CD4-positive, alpha-beta T cell (primary cell): ENCODE data around the gene NFYB. TPM values are rescaled to one million over a fixed set of nuclear protein-coding genes. Genes with fewer than 3 reads are reported as not detected.

ENCODE experiments used
- ATAC-seq: fragments of 200-7000 bp; cut with Tn5 transposase; one replicate; pipeline ENCODE4 v1.10.0; 2022; ENCODE audit warnings: mild to moderate bottlenecking; ENCODE audit not compliant: poor library complexity
- CTCF ChIA-PET: fragments of 350-600 bp; sonication (Branson Sonifier 250); formaldehyde crosslinking; loops from one replicate; lab custom pipeline; 2021; ENCODE audit warnings: antibody characterized with exemption, inconsistent platforms; lab: Charles Lee
- POLR2A ChIA-PET: fragments of 350-600 bp; sonication (Branson Sonifier 250); formaldehyde crosslinking; loops from one replicate; lab custom pipeline; 2021; ENCODE audit warnings: antibody characterized with exemption, inconsistent platforms; lab: Charles Lee
- DNase-seq, 14 experiments: peaks; one replicate each; pipeline ENCODE4 v3.0.0-alpha.2; 2013 to 2020; ENCODE audit warnings: mixed read lengths in 2 of 14
- H3K27ac ChIP-seq, 2 donors: one replicate each; pipeline versions ENCODE4 v1.5.1 to v1.7.0; 2013; ENCODE audit warnings: low read length in 2 of 2, low read depth in 1 of 2, mild to moderate bottlenecking in 1 of 2
- H3K27me3 ChIP-seq, 2 experiments: 1 replicate in 1 of 2; 2 replicates in 1 of 2; pipeline versions ENCODE4 v1.6.1 to v1.7.0; 2013; ENCODE audit warnings: low read length in 2 of 2, control low read depth in 1 of 2, mild to moderate bottlenecking in 1 of 2, moderate library complexity in 1 of 2; ENCODE audit not compliant: insufficient read depth in 2 of 2, control insufficient read depth in 1 of 2
- H3K36me3 ChIP-seq: one replicate; pipeline ENCODE4 v1.6.1; 2013; ENCODE audit warnings: low read length, control low read depth; ENCODE audit not compliant: insufficient read depth
- H3K4me1 ChIP-seq: one replicate; pipeline ENCODE4 v1.6.1; 2013; ENCODE audit warnings: low read length, control low read depth; ENCODE audit not compliant: insufficient read depth
- H3K4me3 ChIP-seq: one replicate; pipeline ENCODE4 v1.5.1; 2013; ENCODE audit warnings: mild to moderate bottlenecking, low read length, moderate library complexity
- H3K9me3 ChIP-seq, 2 experiments: 1 replicate in 1 of 2; 2 replicates in 1 of 2; pipeline versions ENCODE4 v1.6.1 to v1.7.0; 2013; ENCODE audit warnings: low read length in 2 of 2, mild to moderate bottlenecking in 2 of 2, control low read depth in 1 of 2, moderate library complexity in 1 of 2; ENCODE audit not compliant: control insufficient read depth in 1 of 2, insufficient read depth in 1 of 2
- H3K27ac Mint-ChIP-seq: one replicate; pipeline ENCODE4 v1.8.0; 2020; ENCODE audit warnings: mixed read lengths
- H3K27me3 Mint-ChIP-seq: one replicate; pipeline ENCODE4 v1.8.0; 2021; ENCODE audit warnings: mixed read lengths
- H3K36me3 Mint-ChIP-seq: one replicate; pipeline ENCODE4 v1.8.0; 2021; ENCODE audit warnings: low read depth, mixed read lengths
- H3K4me1 Mint-ChIP-seq: one replicate; pipeline ENCODE4 v1.8.0; 2021; ENCODE audit warnings: low read depth, mixed read lengths
- H3K4me3 Mint-ChIP-seq: one replicate; pipeline ENCODE4 v1.8.0; 2020; ENCODE audit warnings: mild to moderate bottlenecking, mixed read lengths
- H3K9me3 Mint-ChIP-seq: one replicate; pipeline ENCODE4 v1.8.0; 2020; ENCODE audit warnings: mixed read lengths
- CTCF ChIP-seq: fragments of 200-600 bp; IDR thresholded peaks from one replicate; pipeline ENCODE4 v1.8.0; 2022; ENCODE audit warnings: antibody characterized with exemption, mild to moderate bottlenecking
- intact Hi-C, 2 experiments: fragments of 100-400 bp; cut with DNase I in 1 of 2; cut with micrococcal nuclease in 1 of 2; formaldehyde crosslinking; loops; one replicate each; pipeline versions ENCODE4 v1.15.1 to v1.9.0; 2023 to 2025; cut with DNase I, micrococcal nuclease
- total RNA-seq, 174 experiments: library from RNA in 2 of 174; stranded (reverse) in 2 of 174; gene quantifications; one replicate each; pipeline ENCODE4 v1.2.3 and lab custom pipeline; 2021 to 2026

Gene NFYB
- total RNA-seq, 2 experiments from 2014 or later = 12.8 to 14.6 TPM

DNA sequence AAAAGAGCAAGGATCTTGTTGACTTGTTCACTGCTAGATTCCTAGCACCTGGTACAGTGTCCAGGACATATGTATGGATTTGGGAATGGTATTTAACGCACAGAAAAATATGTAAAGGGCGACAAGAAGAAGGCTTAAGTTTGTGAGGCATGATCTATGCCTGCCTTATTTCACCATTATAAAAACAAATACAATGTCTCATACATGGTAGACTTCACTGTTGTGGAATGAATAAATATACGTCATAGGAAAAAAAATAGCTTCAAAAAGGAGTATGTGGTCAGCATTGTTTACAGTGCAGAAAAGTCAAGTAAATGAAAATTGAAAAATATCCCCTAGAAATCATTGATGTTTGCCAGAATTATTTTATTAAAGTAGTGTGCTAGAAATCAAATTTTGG lies 43.7 kb downstream of the NFYB start:
- Mint-ChIP-seq H3K4me1 (no peaks in the 10 kb centered on the region), H3K27ac (no peak overlapping the region), H3K9me3 (no peaks in the 10 kb centered on the region), H3K27me3 (no peaks in the 10 kb centered on the region), H3K4me3 (no peak overlapping the region), H3K36me3 (peaks cover 86% of the 10 kb centered on the region)
- no peaks in the 10 kb centered on the region for H3K9me3 ChIP-seq
- H3K4me3 ChIP-seq = no peak overlapping the region
- DNase-seq (no peak), ATAC-seq (no peak)
- no peak for TF ChIP-seq CTCF
- H3K36me3 ChIP-seq = peaks cover 62% of the 10 kb centered on the region
- ChIA-PET POLR2A (no interaction called here), CTCF (no interaction called here)
- no peaks in the 10 kb centered on the region for H3K4me1 ChIP-seq
- H3K27me3 ChIP-seq = no peaks in the 10 kb centered on the region
- no peak overlapping the region for H3K27ac ChIP-seq
- intact Hi-C loops = no loop called here

DNA sequence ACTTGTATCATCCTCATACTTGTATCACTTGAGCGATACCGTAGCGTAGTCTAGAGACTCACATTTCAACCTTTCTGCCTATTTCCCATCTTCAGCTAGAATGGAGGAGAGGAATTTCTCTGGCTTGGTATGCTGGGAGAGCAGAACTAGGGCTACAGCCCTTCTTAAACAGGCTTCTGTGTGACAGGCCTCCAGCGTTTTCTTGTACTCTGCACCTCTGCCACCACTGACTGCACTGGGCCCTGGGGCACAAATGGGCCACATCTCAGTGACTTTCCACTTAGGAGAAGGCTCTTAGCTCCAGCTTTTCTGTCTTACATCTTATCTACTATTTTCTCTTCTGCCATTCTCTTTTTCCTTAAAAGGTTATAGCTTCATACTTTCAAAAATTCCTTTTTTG lies 46.9 kb downstream of the NFYB start:
- Mint-ChIP-seq H3K9me3 (no peaks in the 10 kb centered on the region), H3K27me3 (no peaks in the 10 kb centered on the region), H3K4me1 (no peaks in the 10 kb centered on the region), H3K36me3 (peaks cover 82% of the 10 kb centered on the region), H3K27ac (no peak overlapping the region), H3K4me3 (no peak overlapping the region)
- H3K9me3 ChIP-seq = no peaks in the 10 kb centered on the region
- ATAC-seq (no peak), DNase-seq (no peak)
- ChIA-PET CTCF (no interaction called here), POLR2A (no interaction called here)
- TF ChIP-seq CTCF = no peak
- H3K27ac ChIP-seq = no peak overlapping the region
- no peaks in the 10 kb centered on the region for H3K27me3 ChIP-seq
- no peak overlapping the region for H3K4me3 ChIP-seq
- H3K4me1 ChIP-seq = no peaks in the 10 kb centered on the region
- H3K36me3 ChIP-seq = peaks cover 69% of the 10 kb centered on the region
- intact Hi-C loops = no loop called here

DNA sequence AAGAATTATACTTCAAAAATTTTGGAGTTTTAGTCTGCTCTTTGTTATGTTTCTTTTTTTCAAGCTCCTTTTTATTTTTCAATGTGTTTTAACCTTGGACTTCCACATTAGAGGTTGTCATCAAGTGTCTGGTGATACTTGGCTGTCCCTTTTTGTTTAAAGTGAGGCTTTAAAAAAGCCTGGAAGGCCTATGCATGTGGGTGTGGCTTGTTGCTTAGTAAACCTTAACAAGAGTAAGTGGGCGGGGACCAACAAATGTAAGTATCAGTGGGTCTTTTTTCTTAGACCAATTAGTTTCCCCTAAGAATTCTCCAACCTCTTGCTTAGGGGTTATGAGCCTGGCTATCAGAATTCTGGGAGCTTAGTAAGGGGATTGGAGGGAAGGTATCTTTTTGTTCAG lies 47.3 kb downstream of the NFYB start:
- H3K36me3 ChIP-seq = peaks cover 68% of the 10 kb centered on the region
- intact Hi-C loops = no loop called here
- POLR2A ChIA-PET = no interaction called here

More for the DNA sequence above, 47.3 kb downstream of the NFYB start:
- Histone ChIP-seq H3K27ac (no peak overlapping the region), H3K27me3 (no peaks in the 10 kb centered on the region), H3K9me3 (no peaks in the 10 kb centered on the region), H3K4me1 (no peaks in the 10 kb centered on the region), H3K4me3 (no peak overlapping the region)
- TF ChIP-seq CTCF = no peak
- DNase-seq (no peak), ATAC-seq (no peak)
- no peaks in the 10 kb centered on the region for H3K9me3 Mint-ChIP-seq
- H3K36me3 Mint-ChIP-seq = peaks cover 86% of the 10 kb centered on the region
- CTCF ChIA-PET = no interaction called here
- H3K4me1 Mint-ChIP-seq = no peaks in the 10 kb centered on the region
- H3K27ac Mint-ChIP-seq = no peak overlapping the region
- no peaks in the 10 kb centered on the region for H3K27me3 Mint-ChIP-seq
- no peak overlapping the region for H3K4me3 Mint-ChIP-seq
